Calu3 (cell line): Measurements from ENCODE around the gene MARVELD3. TPM values are rescaled to one million over a fixed set of nuclear protein-coding genes. Genes with fewer than 3 reads are reported as not detected.
"Not testable (repeated sequence)": the region's sequence is repeated elsewhere in the genome, so short reads cannot be mapped to it uniquely, and the experiment has no call there.

Experiments
- BruUV-seq: library from RNA; stranded (reverse); fragments of 400-500 nt; replicated peaks from 2 replicates; lab custom pipeline; 2021; lab: Mats Ljungman, UMichigan
- CTCF ChIA-PET: fragments of 300-600 bp; sonication (Branson Sonifier 250); formaldehyde crosslinking; loops from one replicate; lab custom pipeline; 2022; ENCODE audit warnings: antibody characterized with exemption; lab: Charles Lee
- DNase-seq: peaks from one replicate; pipeline ENCODE4 v3.0.0; 2022
- H3K27ac Mint-ChIP-seq: one replicate; pipeline ENCODE4 v1.8.0; 2022; ENCODE audit warnings: mixed read lengths; ENCODE audit not compliant: unreplicated experiment
- H3K27me3 Mint-ChIP-seq: one replicate; pipeline ENCODE4 v1.8.0; 2022; ENCODE audit warnings: mixed read lengths; ENCODE audit not compliant: unreplicated experiment
- H3K36me3 Mint-ChIP-seq: one replicate; pipeline ENCODE4 v1.8.0; 2022; ENCODE audit warnings: mild to moderate bottlenecking, moderate library complexity, mixed read lengths; ENCODE audit not compliant: insufficient read depth, unreplicated experiment
- H3K4me1 Mint-ChIP-seq: one replicate; pipeline ENCODE4 v1.8.0; 2022; ENCODE audit warnings: mild to moderate bottlenecking, low read depth, mixed read lengths; ENCODE audit not compliant: unreplicated experiment
- H3K4me3 Mint-ChIP-seq: one replicate; pipeline ENCODE4 v1.8.0; 2022; ENCODE audit warnings: mild to moderate bottlenecking, low read depth, moderate library complexity, mixed read lengths; ENCODE audit not compliant: unreplicated experiment
- H3K9me3 Mint-ChIP-seq: one replicate; pipeline ENCODE4 v1.8.0; 2022; ENCODE audit warnings: low read depth, mixed read lengths; ENCODE audit not compliant: unreplicated experiment
- intact Hi-C: fragments of 100-400 bp; cut with micrococcal nuclease; formaldehyde crosslinking; loops from one replicate; pipeline ENCODE4 v1.10.0; 2022; ENCODE audit not compliant: unreplicated experiment
- total RNA-seq: library from RNA; stranded (reverse); gene quantifications from 2 replicates; pipeline ENCODE4 v1.2.3, GENCODE V29; 2022
- TF ChIP-seq, protein P1 (sequence below): fragments of 200-600 bp; IDR thresholded peaks from one replicate; pipeline ENCODE4 v1.8.0; 2022; ENCODE audit warnings: antibody characterized with exemption; ENCODE audit not compliant: unreplicated experiment

The MARVELD3 gene
- total RNA-seq, 1 experiment from 2014 or later, result 38.4 TPM

DNA sequence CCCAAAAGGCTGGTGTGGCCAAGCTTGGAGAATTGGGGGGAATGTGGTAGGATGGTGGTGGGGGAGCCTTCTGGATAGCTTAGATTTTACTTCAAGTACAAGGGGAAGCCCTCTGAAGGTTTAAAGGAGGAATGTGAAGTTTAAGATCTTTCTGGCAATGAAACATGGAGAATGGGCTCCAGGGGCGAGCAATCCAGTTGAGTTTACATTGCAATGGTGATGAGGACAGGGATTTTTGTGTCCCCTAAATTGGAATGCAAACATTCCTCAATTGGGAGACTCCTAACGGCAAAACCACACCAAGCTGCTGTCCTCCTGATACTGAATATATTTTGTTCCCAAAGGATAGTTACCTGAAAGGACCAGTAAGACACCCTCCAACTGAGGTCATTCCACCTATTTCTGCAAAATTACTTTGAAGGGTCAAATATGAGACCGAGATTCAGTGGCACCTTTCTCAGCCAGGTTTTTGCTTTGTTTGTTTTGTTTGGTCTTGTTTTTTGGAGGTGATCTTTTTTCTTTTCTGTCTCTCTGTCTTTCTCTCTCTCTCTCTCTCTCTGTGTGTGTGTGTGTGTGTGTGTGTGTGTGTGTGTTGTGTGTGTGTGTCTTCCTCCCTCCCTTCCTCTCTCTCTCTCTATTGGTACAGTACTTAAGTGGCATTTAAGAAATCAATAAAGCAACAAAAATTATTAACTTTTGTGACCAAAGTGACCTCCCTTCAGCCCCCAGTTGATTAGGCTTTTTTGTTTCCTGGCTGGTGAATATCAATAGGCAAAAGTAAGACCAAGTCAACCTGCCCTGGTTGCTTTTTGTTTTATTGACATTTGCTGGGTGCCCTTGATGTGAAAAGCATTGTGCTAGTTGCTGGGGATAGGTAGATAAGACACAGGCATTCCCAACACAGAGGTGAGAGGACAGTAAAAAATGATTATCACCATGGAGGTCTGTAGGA, 32.7 kb upstream of the MARVELD3 start:
- H3K27ac Mint-ChIP-seq, result no peak overlapping the region
- H3K4me1 Mint-ChIP-seq, result peaks cover 11% of the 10 kb centered on the region
- H3K4me3 Mint-ChIP-seq, result no peak overlapping the region
- DNase-seq, result no peak
- no peaks in the 10 kb centered on the region for H3K9me3 Mint-ChIP-seq
- no TSS peak for BruUV-seq
- CTCF ChIA-PET, result interaction anchor here (1.3 kb wide), 1 partner anchor 28 kb away, joined by 8 read pairs; no protein-coding TSS in a partner anchor
- TF ChIP-seq, protein P1, sequence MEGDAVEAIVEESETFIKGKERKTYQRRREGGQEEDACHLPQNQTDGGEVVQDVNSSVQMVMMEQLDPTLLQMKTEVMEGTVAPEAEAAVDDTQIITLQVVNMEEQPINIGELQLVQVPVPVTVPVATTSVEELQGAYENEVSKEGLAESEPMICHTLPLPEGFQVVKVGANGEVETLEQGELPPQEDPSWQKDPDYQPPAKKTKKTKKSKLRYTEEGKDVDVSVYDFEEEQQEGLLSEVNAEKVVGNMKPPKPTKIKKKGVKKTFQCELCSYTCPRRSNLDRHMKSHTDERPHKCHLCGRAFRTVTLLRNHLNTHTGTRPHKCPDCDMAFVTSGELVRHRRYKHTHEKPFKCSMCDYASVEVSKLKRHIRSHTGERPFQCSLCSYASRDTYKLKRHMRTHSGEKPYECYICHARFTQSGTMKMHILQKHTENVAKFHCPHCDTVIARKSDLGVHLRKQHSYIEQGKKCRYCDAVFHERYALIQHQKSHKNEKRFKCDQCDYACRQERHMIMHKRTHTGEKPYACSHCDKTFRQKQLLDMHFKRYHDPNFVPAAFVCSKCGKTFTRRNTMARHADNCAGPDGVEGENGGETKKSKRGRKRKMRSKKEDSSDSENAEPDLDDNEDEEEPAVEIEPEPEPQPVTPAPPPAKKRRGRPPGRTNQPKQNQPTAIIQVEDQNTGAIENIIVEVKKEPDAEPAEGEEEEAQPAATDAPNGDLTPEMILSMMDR, result no peak
- intact Hi-C loops, result no loop called here
- no peaks in the 10 kb centered on the region for H3K36me3 Mint-ChIP-seq
- peaks cover 47% of the 10 kb centered on the region for H3K27me3 Mint-ChIP-seq

DNA sequence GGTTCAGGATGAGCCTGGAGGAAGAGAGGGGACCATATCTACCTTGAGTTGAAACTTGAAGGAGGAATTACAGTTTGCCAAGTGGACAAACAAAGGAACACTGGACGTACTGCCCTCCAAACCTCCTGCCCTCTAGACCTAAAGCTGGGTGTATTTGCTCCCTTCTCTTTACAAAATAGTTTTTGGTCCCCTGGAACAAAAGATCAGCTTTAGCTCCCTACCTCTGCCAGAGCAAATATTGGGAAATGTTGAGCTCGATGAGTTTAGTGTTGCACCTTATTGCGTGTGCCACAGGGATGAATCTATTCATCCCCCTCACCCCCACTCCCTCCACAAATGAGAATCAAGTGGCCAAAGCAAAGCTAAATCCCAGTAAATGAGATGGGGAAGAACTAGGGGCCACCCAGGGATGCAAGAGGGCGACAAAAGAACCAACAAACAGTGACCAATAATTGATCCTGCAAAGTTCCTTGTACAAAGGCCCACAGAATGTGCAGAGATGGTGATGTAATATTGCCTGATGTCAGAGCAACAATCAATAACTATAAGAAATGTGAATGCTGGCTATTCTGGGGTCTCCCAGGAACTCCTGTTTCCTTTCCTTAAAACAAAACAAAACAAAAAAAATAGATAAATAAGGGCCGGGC, 31.9 kb upstream of the MARVELD3 start:
- Mint-ChIP-seq H3K36me3 (no peaks in the 10 kb centered on the region), H3K27me3 (peaks cover 49% of the 10 kb centered on the region), H3K4me3 (no peak overlapping the region), H3K9me3 (no peaks in the 10 kb centered on the region), H3K27ac (no peak overlapping the region), H3K4me1 (peaks cover 11% of the 10 kb centered on the region)
- CTCF ChIA-PET, result no interaction called here
- TF ChIP-seq, protein P1, result no peak
- no peak for DNase-seq
- intact Hi-C loops, result no loop called here
- no TSS peak for BruUV-seq

DNA sequence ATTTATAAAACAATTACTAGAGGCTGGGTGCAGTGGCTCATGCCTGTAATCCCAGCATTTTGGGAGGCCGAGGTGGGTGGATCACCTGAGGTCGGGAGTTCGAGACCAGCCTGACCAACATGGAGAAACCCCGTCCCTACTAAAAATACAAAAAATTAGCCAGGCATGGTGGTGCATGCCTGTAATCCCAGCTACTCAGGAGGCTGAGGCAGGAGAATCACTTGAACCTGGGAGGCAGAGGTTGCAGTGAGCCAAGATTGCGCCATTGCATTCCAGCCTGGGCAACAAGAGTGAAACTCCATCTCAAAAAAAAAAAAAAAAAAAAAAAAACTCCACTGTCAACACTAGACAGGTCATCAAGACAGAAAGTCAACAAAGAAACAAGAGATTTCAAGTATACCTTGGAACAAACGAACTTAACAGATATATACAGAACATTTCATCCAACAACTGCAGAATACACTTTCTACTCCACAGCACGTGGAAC, 30.6 kb upstream of the MARVELD3 start:
- peaks cover 49% of the 10 kb centered on the region for H3K27me3 Mint-ChIP-seq
- intact Hi-C loops, CTCF ChIA-PET: not testable (repeated sequence)

DNA sequence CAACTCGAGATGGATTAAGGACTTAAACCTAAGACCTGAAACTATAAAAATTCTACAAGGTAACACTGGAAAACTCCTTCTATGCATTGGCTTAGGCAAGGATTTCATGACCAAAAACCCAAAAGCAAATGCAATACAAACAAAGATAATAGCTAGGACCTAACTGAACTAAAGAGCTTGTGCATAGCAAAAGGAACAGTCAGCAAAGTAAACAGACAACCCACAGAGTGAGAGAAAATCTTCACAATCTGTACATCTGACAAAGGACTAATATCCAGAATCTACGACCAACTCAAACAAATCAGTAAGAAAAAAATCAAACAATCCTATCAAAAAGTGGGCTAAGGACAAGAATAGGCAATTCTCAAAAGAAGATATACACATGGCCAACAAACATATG, 27.6 kb upstream of the MARVELD3 start:
- CTCF ChIA-PET, DNase-seq: not testable (repeated sequence)

More for the DNA sequence above, 30.6 kb upstream of the MARVELD3 start:
- not testable (repeated sequence) for H3K9me3 Mint-ChIP-seq, H3K36me3 Mint-ChIP-seq, DNase-seq, BruUV-seq, H3K4me3 Mint-ChIP-seq, H3K27ac Mint-ChIP-seq
- H3K4me1 Mint-ChIP-seq, result peaks cover 11% of the 10 kb centered on the region

DNA sequence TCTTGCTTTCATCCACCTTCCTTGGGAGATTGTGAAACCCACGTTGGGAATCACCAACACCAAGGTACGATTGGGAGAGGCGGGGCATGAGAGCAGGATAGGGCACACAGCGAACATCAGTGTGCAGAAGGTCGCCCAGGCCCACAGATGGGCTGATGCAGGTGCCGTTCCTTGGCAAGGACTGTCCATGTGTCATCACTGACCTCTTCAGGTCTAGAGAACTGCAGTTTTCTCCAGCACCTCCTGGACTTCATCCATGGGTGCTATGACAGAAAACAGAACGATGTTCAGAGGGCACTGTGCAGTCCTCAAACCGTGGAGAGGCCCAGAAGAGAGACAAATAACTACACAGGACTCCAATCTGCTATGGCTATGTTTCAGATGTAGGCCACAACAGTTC, 25.2 kb upstream of the MARVELD3 start:
- intact Hi-C loops, result no loop called here
- Mint-ChIP-seq H3K4me1 (no peaks in the 10 kb centered on the region), H3K9me3 (no peaks in the 10 kb centered on the region), H3K27me3 (peaks cover 22% of the 10 kb centered on the region), H3K27ac (no peak overlapping the region), H3K36me3 (no peaks in the 10 kb centered on the region), H3K4me3 (no peak overlapping the region)
- CTCF ChIA-PET, result no interaction called here
- no TSS peak for BruUV-seq
- no peak for DNase-seq
- TF ChIP-seq, protein P1, result no peak

More for the DNA sequence above, 27.6 kb upstream of the MARVELD3 start:
- intact Hi-C loops, H3K4me1 Mint-ChIP-seq, H3K9me3 Mint-ChIP-seq, H3K4me3 Mint-ChIP-seq, H3K36me3 Mint-ChIP-seq, BruUV-seq, H3K27ac Mint-ChIP-seq: not testable (repeated sequence)
- H3K27me3 Mint-ChIP-seq, result peaks cover 29% of the 10 kb centered on the region
